K562 (cell line): ENCODE data around the gene TMEM120A. TPM values are rescaled to one million over a fixed set of nuclear protein-coding genes. Genes with fewer than 3 reads are reported as not detected.
A peak's percentile ranks its signal among the peaks of the same experiment; 100 is the strongest.

Source experiments
- BCOR ChIP-seq: fragments of 450-650 bp; IDR thresholded peaks from 2 replicates; pipeline ENCODE4 v1.6.1; 2016
- BHLHE40 ChIP-seq: IDR thresholded peaks from 2 replicates; pipeline ENCODE4 v1.6.1; 2011; ENCODE audit warnings: low read length, improper control_type of control experiment
- CBX1 ChIP-seq: sonication (generic); IDR thresholded peaks from 2 replicates; pipeline ENCODE4 v1.6.1; 2016; ENCODE audit warnings: antibody characterized with exemption, low read depth, mild to moderate bottlenecking
- FUS ChIP-seq: fragments of 200-400 bp; formaldehyde crosslinking; optimal IDR thresholded peaks from 2 replicates; pipeline ENCODE3; 2017; ENCODE audit warnings: low read depth, low read length
- GABPA ChIP-seq: fragments of 200-800 bp; sonication (Bioruptor generic); conservative IDR thresholded peaks from 2 replicates; pipeline ENCODE4 v1.6.1; 2016; ENCODE audit warnings: low read depth, missing genetic modification characterization, missing compliant biosample characterization
- HCFC1 ChIP-seq: IDR thresholded peaks from 2 replicates; pipeline ENCODE4 v1.6.1; 2012; ENCODE audit warnings: low read depth, low read length, improper control_type of control experiment
- MCM2 ChIP-seq: fragments of 450-650 bp; IDR thresholded peaks from 2 replicates; pipeline ENCODE4 v1.6.1; 2017; ENCODE audit warnings: low read depth, mild to moderate bottlenecking
- POLR2A ChIP-seq: fragments of 450-650 bp; conservative IDR thresholded peaks from 2 replicates; pipeline ENCODE4 v1.6.1; 2016
- PYGO2 ChIP-seq: fragments of 450-650 bp; IDR thresholded peaks from 2 replicates; pipeline ENCODE4 v1.6.1; 2016; ENCODE audit warnings: mild to moderate bottlenecking, missing genetic modification characterization, moderate library complexity, missing compliant biosample characterization
- SIN3B ChIP-seq: fragments of 450-650 bp; IDR thresholded peaks from 2 replicates; pipeline ENCODE4 v1.6.1; 2017; ENCODE audit warnings: low read depth, mild to moderate bottlenecking, moderate library complexity
- TEAD4 ChIP-seq, 2 experiments: sonication (generic) in 1 of 2; formaldehyde crosslinking in 1 of 2; IDR thresholded peaks; 2 replicates each; pipeline versions ENCODE4 v1.6.1 to v1.8.0; 2012 to 2022; ENCODE audit warnings: borderline replicate concordance in 1 of 2, inconsistent platforms in 1 of 2, low read length in 1 of 2, mild to moderate bottlenecking in 1 of 2, missing genetic modification reagents in 1 of 2
- ZNF253 ChIP-seq: fragments of 250-450 bp; sonication (Bioruptor Pico); conservative IDR thresholded peaks from 2 replicates; pipeline ENCODE4 v1.6.1; 2021; ENCODE audit warnings: mild to moderate bottlenecking
- ZNF354B ChIP-seq: fragments of 250-450 bp; sonication (Bioruptor Pico); IDR thresholded peaks from 2 replicates; pipeline ENCODE4 v1.4.0; 2020
- ZNF766 ChIP-seq: fragments of 200-800 bp; sonication (Bioruptor generic); conservative IDR thresholded peaks from 2 replicates; pipeline ENCODE4 v1.6.1; 2016; ENCODE audit warnings: missing genetic modification characterization, missing compliant biosample characterization
- polyA plus RNA-seq, 8 experiments: library from polyadenylated mRNA; depleted of rRNA in 4 of 8; stranded (reverse) in 5 of 8; unstranded in 3 of 8; fragments of >200 nt; fragmentation: Nextera tagmentation in 2 of 8; fragmentation: Illumina TruSeq in 1 of 8; extraction: Ambion mirVana in 2 of 8; extraction: Trizol in 1 of 8; gene quantifications; 2 replicates each; pipeline versions ENCODE4 v1.2.1 to v1.2.3, GENCODE V29; 2011 to 2014; ENCODE audit warnings: inconsistent platforms in 1 of 8, missing spikeins in 1 of 8
- total RNA-seq, 7 experiments: library from RNA; depleted of rRNA in 6 of 7; stranded (reverse); fragments of >200 nt in 6 of 7; fragmentation: Illumina TruSeq in 2 of 7; extraction: Trizol in 2 of 7; gene quantifications; 2 replicates each; pipeline versions ENCODE4 v1.2.1 to v1.2.3, GENCODE V29; 2011 to 2021; ENCODE audit warnings: low replicate concordance in 1 of 7
- TF ChIP-seq, protein P1 (sequence below): fragments of 250-450 bp; sonication (Bioruptor Pico); IDR thresholded peaks from 2 replicates; pipeline ENCODE4 v1.8.0; 2021; ENCODE audit warnings: moderate library complexity, mild to moderate bottlenecking, inconsistent platforms
- TF ChIP-seq, protein P2 (sequence below): fragments of 250-450 bp; sonication (Bioruptor Pico); IDR thresholded peaks from 2 replicates; pipeline ENCODE4 v1.4.0; 2020; ENCODE audit warnings: mild to moderate bottlenecking, moderate library complexity
- TF ChIP-seq, protein P3 (sequence below): sonication (generic); formaldehyde crosslinking; IDR thresholded peaks from 2 replicates; pipeline ENCODE4 v1.9.0; 2022; ENCODE audit warnings: mild to moderate bottlenecking, missing genetic modification reagents
- TF ChIP-seq, protein P4 (sequence below), 3 experiments: fragments of 200-800 bp in 1 of 3; sonication (Bioruptor generic) in 1 of 3; sonication (generic) in 1 of 3; formaldehyde crosslinking in 1 of 3; IDR thresholded peaks; 2 replicates each; pipeline versions ENCODE4 v1.6.1 to v1.8.0; 2016 to 2022; ENCODE audit warnings: mild to moderate bottlenecking in 2 of 3, missing compliant biosample characterization in 2 of 3, missing genetic modification characterization in 2 of 3, missing genetic modification reagents in 1 of 3

Gene TMEM120A
- total and polyA plus RNA-seq, 9 of the 15 experiments (the other 6 are each of a cell fraction or from before 2014, with no cell fraction given): 2.3 to 90.2 (median 22.9) TPM

DNA sequence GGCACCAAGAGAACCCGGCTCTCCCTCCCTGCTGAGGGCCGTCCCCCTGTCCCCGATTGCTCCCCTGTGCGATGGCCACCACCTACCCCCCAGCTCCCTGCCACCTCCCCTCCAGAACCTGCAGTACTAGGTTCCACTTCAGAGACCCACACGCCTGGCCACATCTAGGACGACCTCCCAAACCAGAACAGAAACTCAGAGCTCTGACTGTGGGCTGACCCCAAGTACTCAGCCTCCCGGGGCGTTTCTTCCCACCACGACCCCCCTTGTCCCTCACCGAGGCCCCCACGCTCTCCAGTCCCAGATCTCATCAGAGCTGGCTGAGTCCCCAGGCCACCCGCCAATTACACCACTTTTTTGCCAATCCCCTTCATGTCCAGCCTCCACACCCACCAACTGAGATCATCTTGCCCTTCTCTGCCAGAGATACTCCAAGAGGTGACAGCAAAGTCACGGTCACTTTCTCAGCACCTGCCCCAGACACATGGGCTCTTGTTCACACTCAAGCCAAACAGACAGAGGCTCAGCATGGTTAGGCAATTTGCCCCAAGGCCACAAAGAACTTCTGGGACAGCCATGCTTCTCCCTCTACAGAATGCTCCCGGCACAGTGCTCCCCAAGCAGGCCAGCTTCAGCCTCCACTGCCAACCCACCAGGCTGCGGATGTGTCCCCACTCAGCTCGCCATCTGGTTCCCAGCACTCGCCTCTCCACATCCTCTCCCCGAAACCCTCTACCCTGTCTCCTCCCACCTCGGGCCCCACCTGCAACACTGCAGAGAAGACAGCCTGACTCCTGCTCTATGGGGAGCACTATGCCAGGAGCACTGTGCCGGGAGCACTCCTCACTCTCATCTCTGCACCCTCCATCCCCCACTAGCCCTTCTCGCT is 4.7 kb downstream of the TMEM120A start (continued):
- no peak for TF ChIP-seq SIN3B
- no peak for TF ChIP-seq BHLHE40
- peak; percentile 54; the same call in 1 of the 2 replicates for TF ChIP-seq BCOR
- TF ChIP-seq TEAD4 (IDR thresholded peaks at IDR 0.05; ENCODE audit: low read length): no peak
- no peak for TF ChIP-seq TEAD4 (CRISPR knock-in tag; IDR thresholded peaks at IDR 0.05; ENCODE audit: borderline replicate concordance)
- TF ChIP-seq, protein P1, sequence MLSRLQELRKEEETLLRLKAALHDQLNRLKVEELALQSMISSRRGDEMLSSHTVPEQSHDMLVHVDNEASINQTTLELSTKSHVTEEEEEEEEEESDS: no peak
- TF ChIP-seq MCM2: peak; percentile 53; the same call in 1 of the 2 replicates
- TF ChIP-seq, protein P2, sequence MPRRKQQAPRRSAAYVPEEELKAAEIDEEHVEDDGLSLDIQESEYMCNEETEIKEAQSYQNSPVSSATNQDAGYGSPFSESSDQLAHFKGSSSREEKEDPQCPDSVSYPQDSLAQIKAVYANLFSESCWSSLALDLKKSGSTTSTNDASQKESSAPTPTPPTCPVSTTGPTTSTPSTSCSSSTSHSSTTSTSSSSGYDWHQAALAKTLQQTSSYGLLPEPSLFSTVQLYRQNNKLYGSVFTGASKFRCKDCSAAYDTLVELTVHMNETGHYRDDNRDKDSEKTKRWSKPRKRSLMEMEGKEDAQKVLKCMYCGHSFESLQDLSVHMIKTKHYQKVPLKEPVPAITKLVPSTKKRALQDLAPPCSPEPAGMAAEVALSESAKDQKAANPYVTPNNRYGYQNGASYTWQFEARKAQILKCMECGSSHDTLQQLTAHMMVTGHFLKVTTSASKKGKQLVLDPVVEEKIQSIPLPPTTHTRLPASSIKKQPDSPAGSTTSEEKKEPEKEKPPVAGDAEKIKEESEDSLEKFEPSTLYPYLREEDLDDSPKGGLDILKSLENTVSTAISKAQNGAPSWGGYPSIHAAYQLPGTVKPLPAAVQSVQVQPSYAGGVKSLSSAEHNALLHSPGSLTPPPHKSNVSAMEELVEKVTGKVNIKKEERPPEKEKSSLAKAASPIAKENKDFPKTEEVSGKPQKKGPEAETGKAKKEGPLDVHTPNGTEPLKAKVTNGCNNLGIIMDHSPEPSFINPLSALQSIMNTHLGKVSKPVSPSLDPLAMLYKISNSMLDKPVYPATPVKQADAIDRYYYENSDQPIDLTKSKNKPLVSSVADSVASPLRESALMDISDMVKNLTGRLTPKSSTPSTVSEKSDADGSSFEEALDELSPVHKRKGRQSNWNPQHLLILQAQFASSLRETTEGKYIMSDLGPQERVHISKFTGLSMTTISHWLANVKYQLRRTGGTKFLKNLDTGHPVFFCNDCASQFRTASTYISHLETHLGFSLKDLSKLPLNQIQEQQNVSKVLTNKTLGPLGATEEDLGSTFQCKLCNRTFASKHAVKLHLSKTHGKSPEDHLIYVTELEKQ: no peak
- no peak for TF ChIP-seq CBX1
- TF ChIP-seq, protein P3, sequence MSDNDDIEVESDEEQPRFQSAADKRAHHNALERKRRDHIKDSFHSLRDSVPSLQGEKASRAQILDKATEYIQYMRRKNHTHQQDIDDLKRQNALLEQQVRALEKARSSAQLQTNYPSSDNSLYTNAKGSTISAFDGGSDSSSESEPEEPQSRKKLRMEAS (CRISPR knock-in tag): no peak; the same call in 1 of the 2 replicates
- TF ChIP-seq, protein P4, sequence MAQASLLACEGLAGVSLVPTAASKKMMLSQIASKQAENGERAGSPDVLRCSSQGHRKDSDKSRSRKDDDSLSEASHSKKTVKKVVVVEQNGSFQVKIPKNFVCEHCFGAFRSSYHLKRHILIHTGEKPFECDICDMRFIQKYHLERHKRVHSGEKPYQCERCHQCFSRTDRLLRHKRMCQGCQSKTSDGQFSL (CRISPR knock-in tag; IDR thresholded peaks at IDR 0.05): 0 out of 2 replicates have a peak, but pooled peaks have one; percentile 5
- TF ChIP-seq, protein P4 (tag; IDR thresholded peaks at IDR 0.05): no peak
- no peak for TF ChIP-seq ZNF354B (CRISPR knock-in tag)
- no peak for TF ChIP-seq PYGO2 (tag)
- no peak for TF ChIP-seq FUS
- no peak for TF ChIP-seq POLR2A
- TF ChIP-seq ZNF253: no peak
- TF ChIP-seq ZNF766 (CRISPR knock-in tag): no peak
- no peak for TF ChIP-seq GABPA
- no peak for TF ChIP-seq HCFC1
